Inferior parietal cortex (tissue), 1 donor: Measurements from ENCODE around the gene GFI1B.
A peak's percentile ranks its signal among the peaks of the same experiment; 100 is the strongest.

Experiments used
- DNase-seq: peaks from one replicate; pipeline ENCODE4 v3.0.0-alpha.2; 2016; ENCODE audit errors: extremely low spot score

The GFI1B gene

GRCh38 chr9:133009906-133010582 is 31.6 kb downstream of the GFI1B start:
- DNase-seq: no peak

GRCh38 chr9:133014696-133015095 is 36.2 kb downstream of the GFI1B start:
- no peak for DNase-seq

DNA sequence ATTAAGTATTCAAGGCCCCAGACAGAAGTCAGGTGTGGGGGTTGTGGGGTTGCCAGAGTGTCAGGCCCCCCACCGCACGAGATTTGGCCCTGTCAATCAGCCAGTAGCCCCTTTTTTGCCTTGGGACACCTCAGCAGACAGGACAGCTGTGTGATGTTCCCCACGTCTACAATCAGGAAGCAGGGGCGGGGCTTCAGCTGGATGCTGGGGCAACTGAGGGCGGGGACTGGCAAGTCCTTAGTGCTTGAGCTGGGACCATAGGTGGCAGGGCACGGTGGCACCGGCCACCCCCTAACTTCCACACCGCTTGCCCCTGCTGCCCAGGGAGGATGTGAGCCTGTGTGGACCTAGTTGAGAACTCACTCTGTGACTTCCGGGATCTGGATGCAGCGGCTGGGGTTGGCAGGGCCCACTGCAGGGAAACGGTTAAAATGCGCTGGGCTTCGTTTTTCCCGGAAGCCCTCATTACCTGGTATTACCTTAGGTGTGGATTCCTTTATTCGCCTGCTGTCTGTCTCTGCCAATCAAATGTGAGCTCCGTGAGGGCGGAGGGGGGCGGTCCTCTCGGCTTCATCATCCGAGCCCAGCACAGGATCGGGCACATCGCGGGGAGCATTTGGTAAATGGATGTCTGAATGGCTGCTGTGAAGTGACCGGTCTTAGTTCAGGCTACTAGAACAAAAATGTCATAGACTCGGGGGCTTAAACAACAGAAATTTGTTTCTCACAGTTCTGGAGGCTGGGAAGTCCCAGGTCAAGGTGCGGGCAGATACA is 44.8 kb downstream of the GFI1B start:
- no peak for DNase-seq

GRCh38 chr9:133026426-133026825 is 47.9 kb downstream of the GFI1B start:
- no peak for DNase-seq

GRCh38 chr9:133027134-133027533 is 48.6 kb downstream of the GFI1B start:
- DNase-seq: no peak

DNA sequence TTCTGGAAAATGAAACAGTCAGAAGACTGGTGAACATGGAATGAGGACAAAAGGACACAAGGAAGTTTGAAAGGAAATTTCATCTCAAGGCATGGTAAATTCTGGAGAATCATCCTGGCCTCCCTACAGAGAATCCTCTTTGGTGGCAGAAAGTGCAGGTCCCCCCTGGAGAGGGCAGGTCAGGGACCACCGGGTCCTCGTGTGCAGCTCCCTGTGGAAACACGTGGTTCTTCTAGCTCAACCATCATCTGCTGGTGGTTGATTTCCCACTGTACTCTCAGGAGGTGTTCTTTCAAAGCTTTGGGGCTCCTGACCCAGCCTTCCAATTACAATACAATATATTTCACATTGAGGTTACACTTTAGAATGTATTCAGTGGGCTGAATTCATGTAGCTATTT is 49.7 kb downstream of the GFI1B start:
- no peak for DNase-seq

DNA sequence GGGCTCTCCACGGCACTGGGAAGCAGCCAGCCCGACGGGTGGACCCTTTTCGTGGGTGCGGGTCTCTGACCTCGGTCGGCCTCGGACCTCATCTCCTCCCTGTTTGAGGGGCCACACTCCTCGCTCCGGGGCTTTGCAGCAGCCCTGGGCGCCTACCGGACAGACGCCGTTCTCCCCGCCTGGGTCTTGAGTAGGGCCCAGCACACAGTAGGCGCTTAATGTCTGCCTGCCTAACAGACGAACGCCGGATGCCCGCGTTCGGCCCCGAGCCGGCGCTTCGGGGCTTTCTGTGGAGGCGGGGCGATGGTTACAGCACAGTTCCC is 51.5 kb downstream of the GFI1B start:
- DNase-seq: no peak

DNA sequence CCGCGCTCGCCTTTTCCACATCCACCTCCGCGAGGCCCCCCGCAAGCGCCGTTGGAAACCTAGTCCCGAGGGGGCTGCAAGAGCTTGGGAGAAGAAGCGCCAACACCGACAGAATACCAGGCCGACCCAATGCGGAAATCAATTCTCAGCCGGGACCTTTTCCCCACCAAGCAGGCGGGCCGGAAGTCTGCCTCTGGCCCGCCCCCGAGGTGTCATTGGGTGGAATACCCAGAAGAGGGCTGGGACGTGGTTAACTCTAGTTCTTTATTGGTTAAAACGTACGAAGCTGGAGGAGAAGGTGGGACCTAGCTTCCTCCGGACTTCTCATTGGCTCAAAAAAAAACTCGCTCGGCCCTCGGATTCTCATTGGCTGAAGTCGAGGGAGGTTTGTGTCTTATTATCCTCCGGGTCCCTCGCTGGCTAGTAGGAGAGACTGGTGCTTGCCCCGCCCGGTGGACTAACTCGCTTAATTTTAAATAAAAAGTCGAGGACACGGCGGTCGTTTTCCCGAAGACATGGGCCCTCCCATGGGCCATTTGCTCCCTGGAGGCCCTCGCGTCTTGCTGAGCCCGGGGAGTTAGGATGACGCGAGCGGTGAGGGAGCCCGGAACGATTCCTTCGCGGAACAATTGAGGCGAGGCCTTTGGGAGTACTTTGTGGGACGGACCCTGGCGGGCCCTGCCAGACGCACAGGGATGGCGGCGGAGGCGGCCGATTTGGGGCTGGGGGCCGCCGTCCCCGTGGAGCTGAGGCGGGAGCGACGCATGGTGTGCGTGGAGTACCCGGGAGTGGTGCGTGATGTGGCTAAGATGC is 52.0 kb downstream of the GFI1B start, which contains the start of gene GTF3C5:
Gene GTF3C5, plus strand, starts transcription at position 681 of the 813 bp plus-strand sequence. Its CDS starts 15 bp downstream, at position 696.
- DNase-seq: peak; percentile 100

DNA sequence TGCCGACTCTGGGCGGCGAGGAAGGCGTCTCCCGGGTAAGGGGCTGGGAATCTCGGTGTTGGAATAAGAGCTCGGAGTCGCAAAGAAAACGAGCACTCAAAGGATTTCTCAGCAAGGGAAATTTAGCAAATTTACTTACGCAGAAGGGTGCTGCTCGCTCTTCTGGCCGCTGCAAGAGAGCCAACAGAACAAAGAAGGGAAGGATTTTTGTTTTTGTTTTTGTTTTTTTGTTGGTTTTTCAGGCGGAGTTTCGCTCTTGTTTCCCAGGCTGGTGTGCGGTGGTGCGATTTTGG is 52.6 kb downstream of the GFI1B start:
- DNase-seq: no peak

GRCh38 chr9:133031496-133031911 is 53.0 kb downstream of the GFI1B start:
- DNase-seq: no peak

GRCh38 chr9:133032171-133032570 is 53.7 kb downstream of the GFI1B start:
- no peak for DNase-seq

GRCh38 chr9:133035669-133036068 is 57.2 kb downstream of the GFI1B start:
- DNase-seq: no peak

- no peak for DNase-seq
These were observed 59.5 kb downstream of the GFI1B start for GRCh38 chr9:133037775-133038515.

- DNase-seq: peak; percentile 41
These were observed 62.5 kb downstream of the GFI1B start for GRCh38 chr9:133040892-133041479.
